Neural progenitor cell (in vitro differentiated cells): Measurements from ENCODE around the gene KAZN. TPM values are rescaled to one million over a fixed set of nuclear protein-coding genes. Genes with fewer than 3 reads are reported as not detected.

Experiments used
- DNase-seq: peaks from one replicate; pipeline ENCODE4 v3.0.0-alpha.2; 2016; ENCODE audit warnings: low spot score
- H2AFZ ChIP-seq: fragments of 200-600 bp; sonication (generic); replicated peaks from 2 replicates; pipeline ENCODE4 v1.6.1; 2016; ENCODE audit warnings: antibody characterized with exemption
- H3F3A ChIP-seq: fragments of 200-600 bp; sonication (generic); 2 replicates; pipeline ENCODE4 v1.6.1; 2016; ENCODE audit warnings: antibody characterized with exemption, low read depth
- H3K27ac ChIP-seq: fragments of 200-600 bp; sonication (generic); 2 replicates; pipeline ENCODE4 v1.5.1; 2016; ENCODE audit warnings: mild to moderate bottlenecking
- H3K27me3 ChIP-seq: fragments of 200-600 bp; sonication (generic); 2 replicates; pipeline ENCODE4 v1.6.1; 2016; ENCODE audit warnings: mild to moderate bottlenecking, moderate library complexity
- H3K36me3 ChIP-seq: fragments of 200-600 bp; sonication (generic); 2 replicates; pipeline ENCODE4 v1.5.1; 2016
- H3K4me1 ChIP-seq: fragments of 200-600 bp; sonication (generic); 2 replicates; pipeline ENCODE4 v1.6.1; 2016; ENCODE audit warnings: mixed run types
- H3K4me2 ChIP-seq: fragments of 200-600 bp; sonication (generic); 2 replicates; pipeline ENCODE4 v1.6.1; 2016
- H3K4me3 ChIP-seq: fragments of 200-600 bp; sonication (generic); 2 replicates; pipeline ENCODE4 v1.5.1; 2016
- H3K79me2 ChIP-seq: fragments of 200-600 bp; sonication (generic); 2 replicates; pipeline ENCODE4 v1.6.1; 2016; ENCODE audit warnings: low read depth
- H3K9ac ChIP-seq: fragments of 200-600 bp; sonication (generic); 2 replicates; pipeline ENCODE4 v1.6.1; 2016
- H3K9me3 ChIP-seq: fragments of 200-600 bp; sonication (generic); 2 replicates; pipeline ENCODE4 v1.5.1; 2016; ENCODE audit warnings: low read depth
- H4K20me1 ChIP-seq: fragments of 200-600 bp; sonication (generic); 2 replicates; pipeline ENCODE4 v1.6.1; 2016; ENCODE audit warnings: low read depth
- H3K27ac Mint-ChIP-seq: 3 replicates; pipeline ENCODE4 v1.8.0; 2021; ENCODE audit warnings: mixed read lengths
- H3K27me3 Mint-ChIP-seq: 2 replicates; pipeline ENCODE4 v1.8.0; 2022; ENCODE audit warnings: low read depth, mild to moderate bottlenecking, inconsistent platforms, moderate library complexity, mixed read lengths; ENCODE audit not compliant: insufficient read depth
- H3K36me3 Mint-ChIP-seq: 3 replicates; pipeline ENCODE4 v1.8.0; 2021; ENCODE audit warnings: mixed read lengths
- H3K4me1 Mint-ChIP-seq: 3 replicates; pipeline ENCODE4 v1.8.0; 2021; ENCODE audit warnings: mixed read lengths
- H3K4me3 Mint-ChIP-seq: 3 replicates; pipeline ENCODE4 v1.8.0; 2021; ENCODE audit warnings: mild to moderate bottlenecking, moderate library complexity, mixed read lengths
- H3K9me3 Mint-ChIP-seq: 3 replicates; pipeline ENCODE4 v1.8.0; 2020; ENCODE audit warnings: mixed read lengths
- CTCF ChIP-seq: fragments of 200-600 bp; sonication (generic); IDR thresholded peaks from 2 replicates; pipeline ENCODE4 v1.5.1; 2017; ENCODE audit warnings: antibody characterized with exemption, mild to moderate bottlenecking
- EZH2 ChIP-seq: fragments of 200-600 bp; sonication (generic); IDR thresholded peaks from 2 replicates; pipeline ENCODE4 v1.6.1; 2017; ENCODE audit warnings: antibody characterized with exemption, mild to moderate bottlenecking, moderate library complexity
- EZH2phosphoT487 ChIP-seq: fragments of 200-600 bp; sonication (generic); IDR thresholded peaks from 2 replicates; pipeline ENCODE4 v1.6.1; 2017; ENCODE audit warnings: antibody characterized with exemption
- total RNA-seq: library from RNA; depleted of rRNA; stranded (reverse); fragments of >200 nt; gene quantifications from 2 replicates; pipeline ENCODE4 v1.2.3, GENCODE V29; 2015; ENCODE audit warnings: low replicate concordance

The KAZN gene
- total RNA-seq, 1 donor from 2014 or later, result 6.1 TPM

GRCh38 chr1:15046487-15047165, 448.1 kb downstream of the KAZN start:
- TF ChIP-seq CTCF, result peak; percentile 97
- TF ChIP-seq EZH2, result no peak
- no peak for TF ChIP-seq EZH2phosphoT487
- no peak overlapping the region for H3K9ac ChIP-seq
- no peaks in the 10 kb centered on the region for H3K27me3 Mint-ChIP-seq
- H3K4me3 ChIP-seq, result no peak overlapping the region
- H3K36me3 Mint-ChIP-seq, result peaks cover 2% of the 10 kb centered on the region
- H3F3A ChIP-seq, result peaks cover 15% of the 10 kb centered on the region
- no peak overlapping the region for H3K4me3 Mint-ChIP-seq
- H3K4me1 Mint-ChIP-seq, result peaks cover 20% of the 10 kb centered on the region
- no peaks in the 10 kb centered on the region for H3K9me3 Mint-ChIP-seq
- no peak overlapping the region for H3K4me2 ChIP-seq
- H4K20me1 ChIP-seq, result peaks cover 15% of the 10 kb centered on the region
- no peaks in the 10 kb centered on the region for H3K27me3 ChIP-seq
- no peak overlapping the region for H2AFZ ChIP-seq
- no peaks in the 10 kb centered on the region for H3K36me3 ChIP-seq
- H3K9me3 ChIP-seq, result no peaks in the 10 kb centered on the region
- H3K27ac Mint-ChIP-seq, result peak overlapping the region; percentile 76
- H3K79me2 ChIP-seq, result no peaks in the 10 kb centered on the region
- no peak overlapping the region for H3K27ac ChIP-seq
- peak; percentile 91 for DNase-seq
- H3K4me1 ChIP-seq, result peaks cover 12% of the 10 kb centered on the region

- Mint-ChIP-seq H3K4me3 (no peak overlapping the region), H3K27me3 (no peaks in the 10 kb centered on the region), H3K27ac (no peak overlapping the region), H3K36me3 (peaks cover 2% of the 10 kb centered on the region), H3K4me1 (peaks cover 16% of the 10 kb centered on the region), H3K9me3 (no peaks in the 10 kb centered on the region)
- Histone ChIP-seq H3K4me1 (peaks cover 11% of the 10 kb centered on the region), H3K4me2 (no peak overlapping the region), H3F3A (peaks cover 12% of the 10 kb centered on the region), H4K20me1 (peaks cover 12% of the 10 kb centered on the region), H3K4me3 (no peak overlapping the region), H3K9me3 (no peaks in the 10 kb centered on the region), H3K36me3 (no peaks in the 10 kb centered on the region), H3K27ac (no peak overlapping the region), H2AFZ (no peak overlapping the region), H3K27me3 (no peaks in the 10 kb centered on the region), H3K79me2 (no peaks in the 10 kb centered on the region), H3K9ac (no peak overlapping the region)
- TF ChIP-seq EZH2 (no peak), EZH2phosphoT487 (no peak), CTCF (no peak)
- no peak for DNase-seq
Observed at GRCh38 chr1:15047237-15047636, 448.8 kb downstream of the KAZN start.

GRCh38 chr1:15048437-15048980, 450.0 kb downstream of the KAZN start:
- H4K20me1 ChIP-seq, result peaks cover 6% of the 10 kb centered on the region
- Mint-ChIP-seq H3K27ac (no peak overlapping the region), H3K27me3 (no peaks in the 10 kb centered on the region), H3K4me3 (no peak overlapping the region), H3K36me3 (peaks cover 2% of the 10 kb centered on the region), H3K4me1 (peaks cover 4% of the 10 kb centered on the region), H3K9me3 (no peaks in the 10 kb centered on the region)
- no peak overlapping the region for H2AFZ ChIP-seq
- H3K4me1 ChIP-seq, result peaks cover 6% of the 10 kb centered on the region
- no peaks in the 10 kb centered on the region for H3K9me3 ChIP-seq
- H3K4me3 ChIP-seq, result no peak overlapping the region
- H3K27ac ChIP-seq, result no peak overlapping the region
- H3K9ac ChIP-seq, result no peak overlapping the region
- no peak for DNase-seq
- H3K36me3 ChIP-seq, result no peaks in the 10 kb centered on the region
- H3K27me3 ChIP-seq, result no peaks in the 10 kb centered on the region
- no peak for TF ChIP-seq EZH2phosphoT487
- no peak for TF ChIP-seq EZH2
- no peak for TF ChIP-seq CTCF
- no peaks in the 10 kb centered on the region for H3F3A ChIP-seq
- no peaks in the 10 kb centered on the region for H3K79me2 ChIP-seq
- no peak overlapping the region for H3K4me2 ChIP-seq
